ENCODE results near the gene SPDYE2. TPM values are rescaled to one million over a fixed set of nuclear protein-coding genes. Genes with fewer than 3 reads are reported as not detected.
A peak's percentile ranks its signal among the peaks of the same experiment; 100 is the strongest.
"Not testable (repeated sequence)": the region's sequence is repeated elsewhere in the genome, so short reads cannot be mapped to it uniquely, and the experiment has no call there.

SPDYE2 gene
- total RNA-seq, 2 donors from 2014 or later, result not detected

DNA sequence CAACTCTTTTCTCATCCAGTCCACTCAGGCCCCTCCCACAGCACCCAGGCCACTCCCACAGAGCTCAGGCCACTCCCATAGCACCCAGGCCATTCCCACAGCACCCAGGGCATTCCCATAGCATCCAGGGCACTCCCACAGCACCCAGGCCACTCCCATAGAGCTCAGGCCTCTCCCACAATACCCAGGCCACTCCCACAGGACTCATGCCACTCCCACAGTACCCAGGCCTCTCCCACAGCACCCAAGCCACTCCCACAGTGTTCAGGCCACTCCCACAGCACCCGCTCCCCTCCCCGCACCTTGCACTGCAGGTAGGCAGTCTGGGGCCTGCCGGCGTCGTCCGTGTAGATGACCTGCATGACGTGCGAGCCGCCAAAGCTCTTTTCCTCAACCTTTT lies 38.8 kb downstream of the SPDYE2 start:
- DNase-seq; intact Hi-C loops (cut with DNase I): not testable (repeated sequence)
- ATAC-seq, result peak in 1 of 2 donors; percentile 27

GRCh38 chr7:102592477-102593019 lies 41.5 kb downstream of the SPDYE2 start:
- DNase-seq, result peak; percentile 35
- peak; percentile 87 to 92 for ATAC-seq
- intact Hi-C loops (cut with DNase I), result not testable (repeated sequence)

DNA sequence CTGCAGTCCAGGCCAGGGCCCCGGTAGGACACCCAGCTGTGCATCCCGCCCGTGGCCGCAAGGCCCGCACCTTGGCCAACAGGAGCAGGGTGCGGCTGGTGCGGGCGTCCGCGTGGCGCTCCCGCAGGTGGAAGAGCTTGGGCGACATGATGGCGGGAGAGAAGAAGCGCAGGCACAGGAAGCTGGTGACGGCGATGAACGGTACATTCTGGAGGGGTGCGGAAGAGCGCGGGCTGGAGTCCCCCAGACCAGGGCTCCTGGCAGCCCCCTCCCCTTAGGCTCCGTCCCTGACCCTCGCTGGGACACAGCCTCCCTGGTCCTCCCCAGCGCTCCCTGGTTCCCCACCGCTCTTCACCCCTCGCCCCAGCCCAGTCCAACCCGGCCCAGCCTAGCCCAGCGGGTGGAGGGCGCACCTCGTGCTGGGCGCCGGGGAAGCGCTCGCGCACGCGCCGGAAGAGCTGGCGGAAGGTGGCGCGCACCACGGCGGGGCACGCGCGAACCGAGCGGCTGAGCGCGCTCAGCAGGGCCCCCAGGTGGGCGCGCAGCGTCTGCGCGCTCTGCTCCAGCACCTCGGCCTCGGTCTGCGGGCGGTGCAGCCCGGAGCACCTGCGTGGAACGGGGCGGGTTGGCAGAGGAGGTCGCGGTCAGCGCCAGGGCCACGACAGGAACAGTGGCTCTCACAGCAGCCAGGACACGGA lies 42.8 kb downstream of the SPDYE2 start:
- intact Hi-C loops (cut with DNase I); DNase-seq: not testable (repeated sequence)
- ATAC-seq, result peak; percentile 49 to 54

- ATAC-seq; DNase-seq; intact Hi-C loops (cut with DNase I): not testable (repeated sequence)
Measured at GRCh38 chr7:102596036-102596435, 45.0 kb downstream of the SPDYE2 start.

- ATAC-seq; DNase-seq; intact Hi-C loops (cut with DNase I): not testable (repeated sequence)
Measured at GRCh38 chr7:102599699-102600098, 48.7 kb downstream of the SPDYE2 start.

DNA sequence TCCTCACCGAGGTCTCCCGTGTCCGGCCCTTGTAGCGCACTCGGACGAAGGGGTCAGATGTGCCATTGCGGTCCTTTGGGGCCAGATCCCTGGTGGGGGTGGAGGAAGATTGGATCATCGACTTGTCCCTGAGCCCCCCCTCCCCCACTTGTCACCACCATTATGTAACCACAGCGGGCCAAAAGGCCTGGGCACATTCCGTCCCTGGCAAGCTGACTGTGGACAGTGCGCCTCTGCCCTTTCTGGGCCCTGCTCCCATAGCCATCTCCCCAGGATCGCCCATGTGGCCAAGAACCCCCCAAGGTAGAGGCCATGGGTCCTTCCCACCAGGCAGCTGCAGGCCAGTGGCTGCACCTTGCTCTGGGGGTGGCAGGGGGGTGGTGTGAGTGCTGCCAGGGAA lies 51.3 kb downstream of the SPDYE2 start:
- DNase-seq; ATAC-seq; intact Hi-C loops (cut with DNase I): not testable (repeated sequence)

GRCh38 chr7:102604431-102605145 lies 53.6 kb downstream of the SPDYE2 start:
- peak; percentile 54 to 85 for ATAC-seq
- intact Hi-C loops (cut with DNase I); DNase-seq: not testable (repeated sequence)

GRCh38 chr7:102606848-102607247 lies 55.8 kb downstream of the SPDYE2 start:
- ATAC-seq; intact Hi-C loops (cut with DNase I); DNase-seq: not testable (repeated sequence)

- DNase-seq; ATAC-seq; intact Hi-C loops (cut with DNase I): not testable (repeated sequence)
Measured at GRCh38 chr7:102609734-102610133, 58.7 kb downstream of the SPDYE2 start.

- intact Hi-C loops (cut with DNase I); ATAC-seq: not testable (repeated sequence)
- peak; percentile 15 for DNase-seq
Measured at GRCh38 chr7:102610441-102610840, 59.4 kb downstream of the SPDYE2 start.

DNA sequence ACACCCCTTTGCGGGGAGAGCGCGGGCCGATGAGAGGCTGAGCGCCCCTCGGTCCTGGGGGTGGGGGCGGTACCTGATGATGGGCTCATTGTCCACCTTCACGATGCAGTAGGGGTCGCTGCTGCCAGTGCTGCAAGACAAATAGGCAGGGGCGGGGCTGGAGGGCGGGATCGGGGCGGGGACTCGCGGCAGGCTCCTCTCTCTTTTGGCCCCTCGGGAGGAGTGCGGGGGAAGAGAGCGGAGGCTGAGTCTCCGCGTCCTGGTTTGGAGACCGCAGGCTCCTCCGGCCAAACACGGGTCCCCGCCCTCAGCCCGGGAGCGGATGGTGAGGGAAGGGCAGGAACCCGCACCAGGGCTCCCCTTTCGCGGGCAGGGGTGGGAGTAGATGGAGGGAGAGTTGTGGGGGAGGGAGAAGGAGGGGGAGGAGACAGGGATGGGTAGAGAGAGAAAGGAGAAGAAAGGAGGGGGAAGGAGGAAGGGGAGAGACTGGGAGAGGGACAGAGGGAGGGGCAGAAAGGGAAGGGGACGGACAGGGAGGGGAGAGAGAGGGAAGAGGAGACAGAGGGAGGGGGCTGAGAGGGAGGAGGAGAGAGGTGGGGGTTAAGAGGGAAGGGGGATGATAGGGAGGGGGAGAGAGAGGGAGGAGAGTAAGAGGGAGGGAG lies 60.1 kb downstream of the SPDYE2 start:
- intact Hi-C loops (cut with DNase I), result not testable (repeated sequence)
- peak; percentile 72 to 77 for ATAC-seq

GRCh38 chr7:102611675-102612325 lies 60.8 kb downstream of the SPDYE2 start:
- intact Hi-C loops (cut with DNase I), result not testable (repeated sequence)
- DNase-seq (peak; percentile 31), ATAC-seq (peak in 1 of 2 donors; percentile 3)

More for the DNA sequence above, 60.1 kb downstream of the SPDYE2 start:
- not testable (repeated sequence) for DNase-seq

Other genes starting within 250 kb of the SPDYE2 start
- not detected for gene SPDYE6, start 194.8 kb upstream of the SPDYE2 start, total RNA-seq
- gene PRKRIP1, start 154.9 kb upstream of the SPDYE2 start, total RNA-seq, result 10 to 100 TPM; 12.9 to 19.7 TPM
- 10 to 100 TPM in 1 of 2 donors, 1 to 10 TPM in 1; 6.0 to 12.1 TPM for gene ORAI2, start 117.7 kb upstream of the SPDYE2 start, total RNA-seq
- 1 to 10 TPM; 7.1 to 7.2 TPM for gene ALKBH4, start 86.4 kb upstream of the SPDYE2 start, total RNA-seq
- gene LRWD1, start 86.2 kb upstream of the SPDYE2 start, total RNA-seq, result 10 to 100 TPM in 1 of 2 donors, 1 to 10 TPM in 1; 9.8 to 12.2 TPM
- 10 to 100 TPM; 42.9 to 52.7 TPM for gene POLR2J, start 72.3 kb upstream of the SPDYE2 start, total RNA-seq
- gene RASA4B, start 33.4 kb upstream of the SPDYE2 start, total RNA-seq, result 10 to 100 TPM in 1 of 2 donors, 1 to 10 TPM in 1; 3.2 to 14.3 TPM
- gene UPK3BL2, start 7.5 kb upstream of the SPDYE2 start, total RNA-seq, result 1 to 10 TPM; 2.9 to 3.1 TPM
- 10 to 100 TPM in 1 of 2 donors, 1 to 10 TPM in 1; 9.2 to 14.6 TPM for gene POLR2J3, start 21.4 kb downstream of the SPDYE2 start, total RNA-seq
- gene RASA4, start 65.5 kb downstream of the SPDYE2 start, total RNA-seq, result 10 to 100 TPM; 16.2 to 33.5 TPM
- 10 to 100 TPM in 1 of 2 donors, 1 to 10 TPM in 1; 8.3 to 19.2 TPM for gene UPK3BL1, start 91.6 kb downstream of the SPDYE2 start, total RNA-seq
- not detected for gene SPDYE2B, start 99.1 kb downstream of the SPDYE2 start, total RNA-seq
- gene POLR2J2, start 120.4 kb downstream of the SPDYE2 start, total RNA-seq, result 1 to 10 TPM; 1.9 to 4.2 TPM
- gene FAM185A, start 197.8 kb downstream of the SPDYE2 start, total RNA-seq, result 1 to 10 TPM; 4.4 to 4.5 TPM

All from left cardiac atrium (tissue), 4 donors.